Measurements from ENCODE around the gene CDHR1.

DNA sequence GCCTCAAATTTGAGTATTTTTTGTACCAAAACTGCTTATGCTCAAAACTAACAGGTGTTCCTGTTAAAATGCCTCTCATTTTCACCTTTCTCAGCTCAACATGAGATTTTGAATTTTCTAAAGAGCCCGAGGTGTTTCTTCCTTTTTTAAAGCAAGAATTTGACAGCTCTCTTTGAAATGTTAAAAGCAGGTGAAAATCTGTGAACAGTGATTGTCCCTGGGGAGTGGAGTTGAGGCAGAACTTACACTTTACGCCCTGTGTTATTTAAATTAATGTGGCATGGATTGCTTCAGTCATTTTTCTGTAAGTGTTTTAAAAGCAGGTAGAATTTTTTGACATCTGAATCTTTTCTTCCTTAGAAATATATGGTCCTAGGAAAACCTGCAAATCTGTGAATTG, 29.9 kb upstream of the CDHR1 start:
- TF ChIP-seq, protein P1, sequence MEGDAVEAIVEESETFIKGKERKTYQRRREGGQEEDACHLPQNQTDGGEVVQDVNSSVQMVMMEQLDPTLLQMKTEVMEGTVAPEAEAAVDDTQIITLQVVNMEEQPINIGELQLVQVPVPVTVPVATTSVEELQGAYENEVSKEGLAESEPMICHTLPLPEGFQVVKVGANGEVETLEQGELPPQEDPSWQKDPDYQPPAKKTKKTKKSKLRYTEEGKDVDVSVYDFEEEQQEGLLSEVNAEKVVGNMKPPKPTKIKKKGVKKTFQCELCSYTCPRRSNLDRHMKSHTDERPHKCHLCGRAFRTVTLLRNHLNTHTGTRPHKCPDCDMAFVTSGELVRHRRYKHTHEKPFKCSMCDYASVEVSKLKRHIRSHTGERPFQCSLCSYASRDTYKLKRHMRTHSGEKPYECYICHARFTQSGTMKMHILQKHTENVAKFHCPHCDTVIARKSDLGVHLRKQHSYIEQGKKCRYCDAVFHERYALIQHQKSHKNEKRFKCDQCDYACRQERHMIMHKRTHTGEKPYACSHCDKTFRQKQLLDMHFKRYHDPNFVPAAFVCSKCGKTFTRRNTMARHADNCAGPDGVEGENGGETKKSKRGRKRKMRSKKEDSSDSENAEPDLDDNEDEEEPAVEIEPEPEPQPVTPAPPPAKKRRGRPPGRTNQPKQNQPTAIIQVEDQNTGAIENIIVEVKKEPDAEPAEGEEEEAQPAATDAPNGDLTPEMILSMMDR (IDR thresholded peaks at IDR 0.05), result no peak
- no peak for TF ChIP-seq POLR2A (IDR thresholded peaks at IDR 0.05)
